Sciatic nerve (tissue), 2 donors: ENCODE measurements around the gene COMMD7. TPM values are rescaled to one million over a fixed set of nuclear protein-coding genes. Genes with fewer than 3 reads are reported as not detected.
"Not testable (repeated sequence)": the region's sequence is repeated elsewhere in the genome, so short reads cannot be mapped to it uniquely, and the experiment has no call there.

Experiments used
- ATAC-seq: fragments of 200-7000 bp; cut with Tn5 transposase; one replicate; pipeline ENCODE4 v1.9.1; 2020; ENCODE audit warnings: mild to moderate bottlenecking, moderate library complexity
- DNase-seq: peaks from one replicate; pipeline ENCODE4 v3.0.0-alpha.2; 2020; ENCODE audit warnings: low spot score
- intact Hi-C: fragments of 100-400 bp; cut with DNase I; formaldehyde crosslinking; loops from one replicate; pipeline ENCODE4 v1.14.2; 2022
- total RNA-seq: library from RNA; stranded (reverse); fragmentation: NEBNext Ultra II Directional; extraction: Animal tissue kit (Norgen Biotek cat#: 25700); gene quantifications from one replicate; pipeline ENCODE4 v1.2.1, GENCODE V29; 2021
- donor health status: DM: no; HTN: no; CAD: no.
- donor health status: DM: no; HTN: no; CAD: no.

Gene COMMD7
- total RNA-seq, 1 donor from 2014 or later = 30.2 TPM

DNA sequence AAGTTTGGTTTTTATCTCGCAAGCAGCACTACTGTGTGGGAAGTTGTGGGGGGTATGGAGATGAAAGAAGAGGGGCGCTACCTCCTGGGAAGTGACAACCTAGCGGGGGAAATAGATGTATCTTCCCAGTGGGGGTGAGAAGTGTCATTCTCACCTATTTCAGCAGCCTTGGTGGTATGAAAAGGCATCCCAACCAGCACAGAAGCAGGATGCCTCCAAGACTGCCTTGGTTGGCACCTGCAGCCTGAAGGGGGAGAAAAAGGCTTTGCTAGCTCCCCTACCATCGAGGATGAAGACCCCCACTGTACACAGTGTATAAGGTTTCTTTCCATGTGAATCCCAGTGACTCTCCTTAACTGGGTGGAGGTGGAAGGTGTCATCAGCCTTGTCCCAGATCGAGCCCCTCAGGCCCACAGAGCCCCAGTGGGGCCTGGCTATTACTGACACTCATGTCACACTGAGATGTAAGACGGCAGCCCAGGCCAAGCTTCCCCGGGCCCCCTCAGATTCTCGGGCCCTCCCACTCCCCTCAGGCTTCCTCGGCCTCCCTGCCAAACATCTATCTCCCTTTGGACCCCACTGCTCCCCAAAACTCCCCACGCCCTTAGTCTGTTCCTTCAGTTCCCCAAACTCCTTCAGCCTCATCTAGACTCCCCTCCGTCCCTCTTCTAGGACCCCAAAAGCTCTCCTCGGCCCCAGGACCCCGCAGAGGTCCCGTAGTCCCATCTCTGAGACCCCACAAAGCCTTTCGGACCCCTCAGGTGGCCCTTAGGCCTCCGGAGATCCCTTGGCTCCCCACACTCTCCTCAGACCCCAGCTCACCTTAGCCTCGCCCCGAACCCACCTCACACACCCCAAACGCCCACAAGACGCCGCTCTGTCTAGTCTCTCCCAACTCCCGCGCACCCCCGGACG, 688 bp downstream of the COMMD7 start:
- intact Hi-C loops = no loop called here
- no peak for DNase-seq
- peak; percentile 58 for ATAC-seq

DNA sequence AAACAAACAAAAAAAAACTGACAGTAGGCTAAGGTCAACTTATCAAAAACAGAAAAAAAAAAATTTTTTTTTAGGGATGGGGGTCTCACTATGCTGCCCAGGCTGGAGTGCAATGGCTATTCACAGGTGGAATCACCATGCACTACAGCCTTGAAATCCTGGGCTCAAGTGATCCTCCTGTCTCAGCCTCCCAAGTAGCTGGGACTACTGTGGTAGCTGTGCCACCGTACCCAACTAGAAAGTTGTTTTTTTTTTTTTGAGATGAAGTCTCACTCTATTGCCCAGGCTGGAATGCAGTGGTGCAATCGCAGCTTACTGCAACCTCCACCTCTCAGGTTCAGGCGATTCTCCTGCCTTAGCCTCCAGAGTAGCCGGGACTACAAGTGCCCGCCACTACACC, 2.1 kb downstream of the COMMD7 start:
- DNase-seq = no peak
- no peak for ATAC-seq
- intact Hi-C loops = no loop called here

DNA sequence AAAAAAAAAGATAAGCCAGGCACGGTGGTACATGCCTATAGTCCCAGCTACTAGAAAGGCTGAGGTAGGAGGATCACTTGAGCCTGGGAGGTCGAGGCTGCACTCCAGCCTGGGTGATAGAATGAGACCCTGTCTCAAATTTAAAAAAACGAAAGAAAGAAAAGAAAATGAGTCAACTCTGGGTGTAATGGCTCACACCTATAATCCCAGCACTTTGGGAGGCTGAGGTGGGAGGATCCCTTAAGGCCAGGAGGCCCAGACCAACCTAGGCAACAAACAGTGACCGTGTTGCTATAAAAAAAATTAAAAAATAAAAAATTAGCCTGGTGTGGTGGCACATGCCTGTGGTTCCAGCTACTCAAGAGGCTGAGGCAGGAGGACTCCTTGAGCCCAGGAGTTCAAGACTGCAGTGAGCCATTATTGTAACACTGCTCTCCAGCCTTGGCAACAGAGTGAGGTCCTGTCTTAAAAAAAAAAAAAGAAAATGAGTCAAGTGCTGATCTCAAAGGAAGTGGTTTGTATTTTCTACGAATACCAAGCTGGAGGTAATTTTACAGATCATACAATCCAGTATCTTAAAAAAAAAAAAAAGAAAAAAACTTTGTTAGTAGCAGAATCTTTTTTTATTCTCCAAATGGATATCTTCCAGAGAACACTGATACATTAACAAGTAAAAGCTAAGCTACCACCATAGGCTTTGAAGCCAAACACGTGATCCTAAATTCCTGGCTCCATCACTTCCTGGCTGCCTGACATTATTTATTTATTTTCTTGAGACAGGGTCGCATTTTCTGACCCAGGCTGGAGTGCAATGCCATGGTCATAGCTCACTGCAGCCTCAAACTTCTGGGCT, 5.7 kb downstream of the COMMD7 start:
- intact Hi-C loops = no loop called here
- ATAC-seq (peak; percentile 22), DNase-seq (no peak)

DNA sequence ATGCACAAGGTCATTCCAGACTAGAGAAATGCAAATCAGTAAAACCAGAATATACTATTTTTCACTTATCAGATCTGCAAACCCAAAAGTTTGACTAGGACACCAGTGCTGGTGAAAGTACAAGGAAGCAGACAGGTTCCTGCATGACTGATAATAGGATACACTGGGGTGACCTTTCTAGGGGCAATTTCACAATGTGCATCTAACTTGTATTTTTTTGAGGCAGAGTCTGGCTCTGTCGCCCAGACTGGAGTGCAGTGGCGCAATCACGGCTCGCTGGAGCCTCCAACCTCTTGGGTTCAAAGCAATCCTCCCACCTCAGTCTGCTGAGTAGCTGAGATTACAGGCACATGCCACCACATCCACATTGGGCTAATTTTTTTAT, 11.4 kb downstream of the COMMD7 start:
- ATAC-seq (no peak), DNase-seq (no peak)
- intact Hi-C loops = no loop called here

DNA sequence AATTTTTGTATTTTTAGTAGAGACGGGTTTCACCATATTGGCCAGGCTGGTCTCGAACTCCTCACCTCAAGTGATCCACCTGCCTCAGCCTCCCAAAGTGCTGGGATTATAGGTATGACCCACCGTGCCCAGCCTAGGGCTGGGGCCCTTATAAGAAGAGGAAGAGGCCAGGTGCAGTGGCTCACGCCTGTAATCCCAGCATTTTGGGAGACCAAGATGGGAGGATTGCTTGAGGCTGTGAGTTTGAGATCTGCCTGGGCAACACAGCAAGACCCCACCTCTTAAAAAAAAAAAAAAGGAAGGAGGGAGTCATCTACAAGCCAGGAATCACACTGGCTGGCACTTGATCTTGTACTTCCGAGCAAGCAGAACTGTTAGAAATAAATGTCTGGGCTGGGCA, 13.9 kb downstream of the COMMD7 start:
- intact Hi-C loops, DNase-seq, ATAC-seq: not testable (repeated sequence)

DNA sequence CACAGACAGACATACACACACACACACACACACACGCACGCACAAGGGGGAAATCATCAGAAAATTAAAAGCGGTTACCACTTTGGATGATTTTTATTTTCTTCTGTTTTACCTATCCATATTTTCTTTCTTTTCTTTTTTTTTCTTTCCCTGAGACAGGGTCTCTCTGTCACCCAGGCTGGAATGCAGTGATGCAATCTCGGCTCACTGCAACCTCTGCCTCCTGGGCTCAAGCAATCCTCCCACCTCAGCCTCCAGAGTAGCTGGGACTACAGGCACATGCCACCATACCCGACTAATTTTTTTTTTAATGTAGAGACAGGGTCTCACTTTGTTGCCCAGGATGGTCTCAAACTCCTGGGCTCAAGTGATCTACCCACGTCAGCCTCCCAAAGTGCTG, 14.8 kb downstream of the COMMD7 start:
- DNase-seq, intact Hi-C loops, ATAC-seq: not testable (repeated sequence)

DNA sequence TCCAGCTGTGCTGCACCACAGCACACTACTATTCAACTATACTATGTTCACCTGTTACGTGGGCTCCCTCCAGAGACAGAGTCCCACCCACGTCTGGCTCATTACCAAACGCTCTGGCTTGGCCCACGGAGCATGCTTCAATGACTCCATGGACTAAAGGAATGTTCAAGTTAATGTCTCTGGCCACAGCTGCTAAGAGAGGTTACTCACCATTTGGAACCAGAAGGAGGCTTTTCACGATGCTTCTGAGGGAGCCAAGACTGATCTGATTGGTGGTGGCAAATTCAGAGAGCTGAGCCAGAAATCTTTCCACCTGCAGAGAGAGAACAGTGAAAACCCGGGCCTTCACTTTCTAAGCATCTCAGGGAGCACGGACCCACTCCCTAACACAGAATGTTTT, 15.6 kb downstream of the COMMD7 start:
- intact Hi-C loops = no loop called here

DNA sequence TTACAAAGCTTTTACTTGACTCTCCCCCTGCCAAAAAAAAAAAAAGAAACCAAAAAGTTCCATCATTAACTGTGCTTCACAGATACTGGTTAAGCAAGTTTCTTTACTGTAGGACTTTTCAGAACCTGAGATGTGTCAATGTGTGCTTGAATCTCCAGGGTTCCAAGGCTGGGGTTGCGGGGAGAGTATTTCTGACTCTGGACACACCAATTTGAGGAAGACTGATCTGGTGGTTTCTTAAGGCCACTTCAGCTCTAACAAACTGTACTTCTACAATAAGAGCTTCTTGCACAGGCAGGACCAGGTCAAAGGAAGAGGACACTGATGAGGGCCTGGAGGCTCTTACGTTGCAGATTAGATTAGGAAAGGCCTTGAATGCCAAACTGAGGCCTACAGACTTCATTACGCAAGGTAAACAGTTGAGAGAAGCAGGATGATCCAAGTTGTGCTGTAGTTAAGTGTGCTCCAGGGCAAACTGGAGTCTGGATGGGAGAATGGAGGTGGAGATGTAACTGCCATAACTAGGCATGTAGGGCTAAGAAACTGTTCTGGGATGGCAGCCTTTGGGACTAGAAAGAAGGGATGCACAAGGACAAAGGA, 24.4 kb downstream of the COMMD7 start:
- intact Hi-C loops = no loop called here
- DNase-seq (no peak), ATAC-seq (no peak)

More for the DNA sequence above, 15.6 kb downstream of the COMMD7 start:
- DNase-seq (no peak), ATAC-seq (peak; percentile 36)

DNA sequence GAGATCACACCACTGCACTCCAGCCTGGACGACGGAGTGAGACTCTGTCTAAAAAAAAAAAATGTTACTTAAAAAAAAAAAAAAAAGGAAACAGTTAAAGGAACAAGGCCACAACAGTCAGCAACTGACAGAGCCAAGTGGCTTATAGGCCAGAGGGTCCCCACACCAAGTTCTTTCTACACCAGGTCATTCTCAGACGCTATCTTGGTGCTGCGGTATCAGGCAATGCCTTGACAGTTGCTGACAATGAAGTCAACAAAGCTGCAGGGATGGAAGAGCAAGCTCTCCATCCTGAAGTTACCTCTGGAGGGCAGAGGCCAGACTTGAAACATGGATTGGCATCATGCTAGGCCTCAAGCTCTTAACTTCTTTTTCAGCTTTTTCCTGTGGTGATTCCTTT, 31.9 kb downstream of the COMMD7 start:
- ATAC-seq (no peak), DNase-seq (no peak)
- intact Hi-C loops = no loop called here

DNA sequence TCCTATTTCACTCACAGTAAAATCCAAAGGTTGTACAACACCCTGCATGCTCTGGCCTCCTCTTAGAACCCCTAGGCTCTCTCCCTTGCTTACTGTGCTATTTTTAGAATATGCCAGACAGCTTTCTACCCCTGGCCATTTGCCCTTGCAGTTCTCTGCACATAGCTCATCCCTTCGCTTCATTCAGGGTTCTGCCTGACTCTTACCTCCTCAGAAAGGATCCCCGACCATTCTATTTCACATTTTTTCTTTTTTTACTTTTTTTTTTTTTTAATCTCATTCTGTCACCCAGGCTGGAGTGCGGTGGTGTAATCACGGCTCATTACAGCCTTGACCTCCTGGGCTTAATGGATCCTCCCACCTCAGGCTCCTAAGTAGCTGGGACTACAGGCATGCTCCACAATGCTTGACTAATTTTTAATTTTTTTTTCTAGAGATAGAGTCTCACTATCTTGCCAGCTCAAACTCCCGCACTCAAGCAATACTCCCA, 33.6 kb downstream of the COMMD7 start:
- intact Hi-C loops = no loop called here
- ATAC-seq = no peak
- no peak for DNase-seq

DNA sequence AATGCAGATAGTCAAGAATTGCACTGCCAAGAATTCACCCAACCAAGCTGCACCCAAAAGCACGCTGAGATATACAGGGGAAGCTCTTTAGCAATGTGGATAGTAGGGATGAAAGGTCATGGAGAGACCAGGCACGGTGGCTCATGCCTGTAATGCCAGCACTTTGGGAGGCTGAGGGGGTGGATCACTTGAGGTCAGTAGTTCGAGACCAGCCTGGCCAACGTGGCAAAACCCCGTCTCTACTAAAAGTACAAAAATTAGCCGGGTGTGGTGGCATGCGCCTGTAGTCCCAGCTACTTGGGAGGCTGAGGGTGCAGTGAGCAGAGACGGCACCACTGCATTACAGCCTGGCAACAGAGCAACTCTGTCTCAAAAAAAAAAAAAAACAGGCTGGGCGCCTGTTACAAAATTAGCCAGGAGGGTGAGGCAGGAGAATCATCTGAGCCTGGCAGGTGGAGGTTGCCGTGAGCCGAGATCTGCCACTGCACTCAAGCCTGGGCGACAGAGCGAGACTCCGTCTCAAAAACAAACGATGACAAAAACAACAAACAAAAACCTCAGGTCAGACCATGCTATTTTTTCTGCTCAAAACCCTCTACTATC, 34.1 kb downstream of the COMMD7 start:
- DNase-seq, ATAC-seq, intact Hi-C loops: not testable (repeated sequence)

DNA sequence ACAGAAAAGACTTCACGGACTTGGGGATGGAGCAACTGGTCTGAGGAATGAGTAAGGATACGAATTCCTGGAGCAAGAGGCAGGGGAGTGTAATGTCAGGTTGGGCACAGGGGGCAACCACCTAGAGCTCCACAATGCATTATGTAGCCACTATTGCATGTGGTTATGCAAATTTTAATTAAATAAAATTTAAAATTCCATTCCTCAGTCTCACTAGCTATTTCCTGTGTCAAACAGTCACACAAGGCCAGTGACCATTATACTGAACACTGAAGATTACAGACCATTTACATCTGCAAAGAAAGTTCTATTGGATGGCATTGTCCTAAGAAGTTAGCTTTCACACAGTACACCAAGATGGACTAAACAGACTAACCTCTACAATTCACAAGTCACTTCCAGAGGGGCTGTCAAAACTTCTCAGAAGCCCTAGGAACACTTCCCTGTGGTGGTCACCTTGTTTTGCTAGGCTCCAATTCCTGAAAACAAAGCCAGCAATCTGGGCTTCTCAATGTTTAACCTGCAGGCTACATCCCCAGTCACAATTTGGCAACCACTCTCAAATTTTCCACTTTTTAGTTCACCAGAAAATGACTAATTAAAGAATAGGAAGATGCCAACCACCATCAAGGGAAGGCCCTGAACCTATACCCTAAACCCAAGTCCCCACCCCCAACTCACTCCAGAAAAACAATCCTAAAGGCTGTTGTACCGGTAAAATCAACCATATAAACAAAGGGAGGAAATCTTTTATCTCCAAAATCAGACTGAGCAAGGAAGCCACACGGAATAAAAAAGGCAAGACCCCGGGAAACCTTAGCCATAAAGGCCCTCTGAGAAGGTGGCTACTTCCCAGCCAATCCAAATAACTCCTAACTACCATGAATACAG, 35.3 kb downstream of the COMMD7 start:
- ATAC-seq (no peak), DNase-seq (no peak)
- intact Hi-C loops = no loop called here

DNA sequence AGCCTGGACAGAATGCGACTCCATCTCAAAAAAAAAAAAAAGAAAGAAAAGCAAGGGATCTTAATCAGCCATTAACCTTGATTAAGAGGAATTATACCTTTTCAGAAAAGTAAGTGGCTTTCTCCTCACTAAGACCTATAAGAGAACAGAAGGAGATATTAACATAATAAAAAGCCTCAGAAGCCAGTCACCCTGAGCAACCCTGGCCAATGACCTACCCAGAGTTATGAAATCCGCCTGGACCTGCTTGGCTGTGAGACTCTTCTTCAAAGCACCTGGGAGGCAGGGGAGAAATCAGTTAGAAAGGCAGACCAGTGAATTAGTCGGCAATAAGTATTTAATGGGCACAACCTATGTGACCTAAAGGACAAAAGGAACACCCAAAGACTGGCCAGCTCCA, 36.8 kb downstream of the COMMD7 start:
- intact Hi-C loops = no loop called here
- ATAC-seq = no peak
- DNase-seq = no peak

DNA sequence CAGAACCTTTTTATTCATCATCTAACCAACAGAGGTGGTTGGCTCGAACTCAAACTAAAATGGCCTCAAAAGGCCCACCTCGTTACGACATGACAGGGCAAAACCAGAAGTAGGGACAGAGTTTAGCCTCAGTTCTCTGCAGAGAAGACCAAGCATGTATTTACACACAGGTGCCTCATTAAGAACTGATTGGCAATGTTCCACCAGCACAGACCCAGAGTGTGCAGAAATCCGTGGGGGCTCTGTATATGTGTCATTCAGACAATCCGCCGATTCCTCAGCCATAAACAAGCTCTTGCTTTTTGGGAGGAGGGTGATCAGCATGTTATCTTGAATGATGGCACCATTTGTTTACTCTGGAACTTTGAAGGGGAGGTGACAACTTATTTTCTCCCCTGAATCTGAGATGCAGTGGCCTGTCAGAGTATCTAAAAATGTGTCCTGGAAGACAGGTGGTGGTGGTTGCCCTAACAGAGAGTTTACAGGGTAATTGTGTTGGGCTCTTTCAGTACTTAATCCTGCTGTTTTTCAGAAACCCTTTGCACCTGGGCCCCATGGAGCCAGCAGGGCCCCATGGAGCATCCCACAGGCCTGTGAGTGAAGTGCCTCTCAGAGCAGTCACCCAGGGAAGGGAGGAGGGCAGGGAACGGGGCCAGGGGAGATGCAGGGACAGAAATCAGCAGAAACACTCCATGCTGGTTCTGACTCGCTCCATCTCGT, 40.4 kb downstream of the COMMD7 start:
- ATAC-seq (no peak), DNase-seq (no peak)
- intact Hi-C loops = no loop called here

DNA sequence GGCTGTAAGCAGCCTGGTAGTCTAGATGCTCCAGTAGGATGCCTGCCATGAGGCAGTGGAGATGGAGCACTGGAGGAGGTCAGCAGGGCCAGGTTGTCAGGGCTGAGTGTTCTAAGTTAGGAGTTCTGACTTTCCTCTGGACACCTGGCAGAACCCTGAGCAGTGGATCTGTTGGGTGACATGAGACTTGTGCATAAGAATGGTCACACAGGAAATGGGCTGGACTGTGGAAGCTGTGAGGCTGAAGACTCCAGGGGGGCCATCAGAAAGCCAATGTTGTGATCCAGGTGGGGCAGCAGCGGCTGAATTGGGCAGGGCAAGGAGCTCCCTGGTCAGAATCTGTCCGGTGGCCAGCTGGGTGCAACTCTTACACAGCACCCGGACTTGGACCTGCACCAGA, 45.7 kb downstream of the COMMD7 start:
- ATAC-seq (no peak), DNase-seq (no peak)
- intact Hi-C loops = no loop called here

DNA sequence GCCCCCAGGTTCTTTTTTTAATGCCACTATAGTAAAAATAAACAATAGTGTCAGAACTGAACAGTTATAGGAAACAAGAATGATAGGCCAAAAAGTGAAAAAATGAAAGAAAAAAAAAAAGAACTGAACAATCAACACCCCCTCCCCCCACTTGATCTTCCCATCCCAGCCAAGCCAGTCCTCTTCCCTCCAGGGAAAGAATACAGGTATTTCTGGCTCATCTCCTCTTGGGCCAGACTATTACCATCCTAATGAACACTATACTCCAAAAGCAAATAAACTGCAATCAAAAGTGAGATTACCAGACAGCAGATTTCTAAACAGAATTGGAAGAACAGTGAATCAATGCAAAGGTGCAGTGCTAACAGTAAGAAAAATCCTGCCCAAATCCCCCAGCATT, 48.2 kb downstream of the COMMD7 start:
- no peak for DNase-seq
- ATAC-seq = no peak
- intact Hi-C loops = no loop called here

DNA sequence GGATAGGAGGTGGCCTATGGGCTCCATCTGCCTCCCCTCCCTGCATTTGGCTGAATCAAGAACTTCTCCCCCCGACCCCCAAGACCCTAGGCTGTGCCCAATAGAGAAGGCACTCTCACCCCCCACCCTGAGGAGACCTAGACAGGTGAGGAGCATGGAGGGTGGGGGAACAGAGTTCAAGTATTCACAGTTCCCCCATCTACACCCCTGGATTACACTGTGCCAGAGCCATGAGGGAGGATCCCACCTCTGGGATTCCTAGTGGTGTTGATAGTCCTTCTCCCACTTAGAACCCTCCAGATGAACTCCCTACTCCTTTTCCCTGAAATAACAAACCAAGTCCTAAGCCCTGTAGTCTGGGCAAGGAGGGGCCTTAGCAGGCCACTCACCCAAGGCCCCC, 54.3 kb downstream of the COMMD7 start:
- intact Hi-C loops, ATAC-seq, DNase-seq: not testable (repeated sequence)

DNA sequence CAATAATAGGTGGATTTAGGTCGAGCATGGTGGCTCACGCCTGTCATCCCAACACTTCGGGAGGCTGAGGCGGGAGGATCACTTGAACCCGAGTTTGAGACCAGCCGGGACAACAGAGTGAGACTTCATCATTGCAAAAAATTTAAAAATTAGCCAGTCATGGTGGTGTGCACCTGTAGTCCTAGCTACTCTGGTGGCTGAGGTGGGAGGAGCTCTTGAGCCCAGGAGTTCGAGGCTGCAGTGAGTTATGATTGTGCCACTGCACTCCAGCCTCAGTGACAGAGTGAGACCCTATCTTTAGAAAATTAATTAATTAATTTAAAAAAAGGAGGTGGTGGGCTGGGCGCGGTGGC, 56.1 kb downstream of the COMMD7 start:
- DNase-seq (no peak), ATAC-seq (no peak)
- intact Hi-C loops = no loop called here
